OCI-LY1 (cell line): ENCODE results near the gene KIAA1549.
A peak's percentile ranks its signal among the peaks of the same experiment; 100 is the strongest.

Experiments used
- CTCF ChIP-seq: fragments of 200-600 bp; sonication (generic), shearing (Covaris generic); IDR thresholded peaks from 2 replicates; pipeline ENCODE4 v1.5.1; 2017; ENCODE audit warnings: mild to moderate bottlenecking, antibody characterized with exemption, low read length, moderate library complexity, mixed read lengths
- EZH2 ChIP-seq: fragments of 200-600 bp; sonication (generic), shearing (Covaris generic); IDR thresholded peaks from 2 replicates; pipeline ENCODE4 v1.8.0; 2017; ENCODE audit warnings: borderline replicate concordance, mixed run types, mild to moderate bottlenecking, antibody characterized with exemption, low read length, moderate library complexity, mixed read lengths

- TF ChIP-seq EZH2 (no peak), CTCF (peak; percentile 43)
Observed at GRCh38 chr7:138835087-138835486, 146.1 kb downstream of the KIAA1549 start.
